Transverse colon (tissue), 4 donors: ENCODE measurements around the gene IBA57. TPM values are rescaled to one million over a fixed set of nuclear protein-coding genes. Genes with fewer than 3 reads are reported as not detected.

Source experiments
- DNase-seq: peaks from one replicate; pipeline ENCODE4 v3.0.0-alpha.2; 2019
- H3K27ac ChIP-seq, 4 donors: fragments of 200-600 bp; sonication (generic); 2 replicates each; pipeline ENCODE4 v1.5.1; 2016 to 2018; ENCODE audit warnings: inconsistent platforms in 4 of 4
- H3K27me3 ChIP-seq: fragments of 200-600 bp; sonication (generic); 2 replicates; pipeline ENCODE4 v1.5.1; 2017; ENCODE audit warnings: inconsistent platforms
- H3K36me3 ChIP-seq, 4 donors: fragments of 200-600 bp; sonication (generic); 2 replicates each; pipeline ENCODE4 v1.5.1; 2017 to 2019; ENCODE audit warnings: inconsistent platforms in 4 of 4
- H3K4me1 ChIP-seq, 4 donors: fragments of 200-600 bp; sonication (generic); 2 replicates each; pipeline ENCODE4 v1.5.1; 2017 to 2020; ENCODE audit warnings: inconsistent platforms in 4 of 4
- H3K4me3 ChIP-seq, 4 donors: fragments of 200-600 bp; sonication (generic); 1 replicate in 1 of 4; 2 replicates in 3 of 4; pipeline versions ENCODE4 v1.5.1 to v1.6.1; 2017 to 2019; ENCODE audit warnings: inconsistent platforms in 4 of 4
- H3K9me3 ChIP-seq, 2 donors: fragments of 200-600 bp; sonication (generic); 2 replicates each; pipeline ENCODE4 v1.5.1; 2017 to 2019; ENCODE audit warnings: inconsistent platforms in 2 of 2
- CTCF ChIP-seq, 5 experiments: fragments of 200-600 bp in 3 of 5; fragments of 450-650 bp in 2 of 5; sonication (generic) in 3 of 5; IDR thresholded peaks; 1 replicate in 2 of 5; 2 replicates in 3 of 5; pipeline ENCODE4 v1.5.1; 2016 to 2017; ENCODE audit warnings: antibody characterized with exemption in 5 of 5, inconsistent platforms in 3 of 5, mild to moderate bottlenecking in 2 of 5, moderate library complexity in 1 of 5
- EP300 ChIP-seq: sonication (generic); formaldehyde crosslinking; IDR thresholded peaks from one replicate; pipeline ENCODE4 v1.6.1; 2017; ENCODE audit warnings: antibody characterized with exemption, low read depth
- POLR2A ChIP-seq: fragments of 450-650 bp; IDR thresholded peaks from one replicate; pipeline ENCODE4 v1.6.1; 2016; ENCODE audit warnings: antibody characterized with exemption, mild to moderate bottlenecking, moderate library complexity
- POLR2AphosphoS5 ChIP-seq, 3 donors: sonication (generic); formaldehyde crosslinking; IDR thresholded peaks; one replicate each; pipeline ENCODE4 v1.6.1; 2016; ENCODE audit warnings: antibody characterized with exemption in 3 of 3
- WGBS, 2 donors: methylation state at CpG; one replicate each; pipeline ENCODE4 v1.1.5; 2018; ENCODE audit warnings: low coverage in 1 of 2; 5-methylcytosine and 5-hydroxymethylcytosine counted together
- in situ Hi-C, 4 donors: fragments of 200-750 bp; cut with MboI; loops; one replicate each; pipeline versions ENCODE4 v1.15.0 to v1.15.1; 2017; ENCODE audit warnings: low sequenced_read_pairs in 3 of 4, low pct_ligation_motif_present in 1 of 4, low pct_unique_long_range_greater_than_20kb in 1 of 4
- intact Hi-C: fragments of 100-400 bp; cut with DNase I; formaldehyde crosslinking; loops from one replicate; pipeline ENCODE4 v1.15.1; 2023; ENCODE audit warnings: low total_unique reads
- total RNA-seq, 4 donors: library from RNA; depleted of rRNA; stranded (reverse); fragments of >200 nt; gene quantifications; one replicate each; pipeline ENCODE4 v1.1.0, GENCODE V29; 2016

The IBA57 gene
- total RNA-seq, 4 donors from 2014 or later: 7.5 to 13.5 (median 10.4) TPM

- Histone ChIP-seq H3K27me3 (no peaks in the 10 kb centered on the region), H3K4me3 (no peak overlapping the region), H3K4me1 (no peaks in the 10 kb centered on the region), H3K9me3 (peaks cover 11% of the 10 kb centered on the region in 2 donors), H3K27ac (no peak overlapping the region), H3K36me3 (no peaks in the 10 kb centered on the region)
- no peak for DNase-seq
- in situ Hi-C loops: no loop called here
- TF ChIP-seq EP300: no peak
- no peak for TF ChIP-seq CTCF (IDR thresholded peaks at IDR 0.05)
- TF ChIP-seq POLR2A: no peak
- TF ChIP-seq POLR2AphosphoS5 (IDR thresholded peaks at IDR 0.05): no peak
- intact Hi-C loops: no loop called here
- 79 to 88% methylated on average over 3 of the region's 3 CpGs for WGBS, 2 donors
Measured at GRCh38 chr1:228194436-228194835, 28.8 kb downstream of the IBA57 start.

GRCh38 chr1:228194921-228195812, 29.6 kb downstream of the IBA57 start:
- in situ Hi-C loops: no loop called here
- TF ChIP-seq POLR2AphosphoS5 (IDR thresholded peaks at IDR 0.05) (no peak), CTCF (IDR thresholded peaks at IDR 0.05) (no peak), POLR2A (no peak), EP300 (no peak)
- no peak overlapping the region for H3K4me3 ChIP-seq
- H3K4me1 ChIP-seq: no peaks in the 10 kb centered on the region
- 89 to 94% methylated on average over 5 to 8 of the region's 8 CpGs for WGBS, 2 donors
- H3K27ac ChIP-seq: no peak overlapping the region
- H3K9me3 ChIP-seq: peaks cover 14 to 15% of the 10 kb centered on the region in 2 donors
- intact Hi-C loops: no loop called here
- no peaks in the 10 kb centered on the region for H3K27me3 ChIP-seq
- no peaks in the 10 kb centered on the region for H3K36me3 ChIP-seq
- no peak for DNase-seq

- Histone ChIP-seq H3K4me1 (no peaks in the 10 kb centered on the region), H3K27me3 (no peaks in the 10 kb centered on the region), H3K36me3 (no peaks in the 10 kb centered on the region), H3K27ac (no peak overlapping the region), H3K9me3 (peaks cover 14 to 15% of the 10 kb centered on the region in 2 donors), H3K4me3 (no peak overlapping the region)
- no peak for DNase-seq
- in situ Hi-C loops (no loop called here), intact Hi-C loops (no loop called here)
- WGBS, 2 donors: 98% methylated on average over 4 of the region's 4 CpGs; no CpG with 5 or more reads in 1 of the 2 donors
- TF ChIP-seq POLR2A (no peak), EP300 (no peak), POLR2AphosphoS5 (IDR thresholded peaks at IDR 0.05) (no peak)
Measured at GRCh38 chr1:228197555-228198147, 32.0 kb downstream of the IBA57 start.

GRCh38 chr1:228198977-228199590, 33.5 kb downstream of the IBA57 start:
- no peaks in the 10 kb centered on the region for H3K27me3 ChIP-seq
- 64 to 70% methylated on average over 2 of the region's 2 CpGs for WGBS, 2 donors
- H3K27ac ChIP-seq: no peak overlapping the region
- no peak overlapping the region for H3K4me3 ChIP-seq
- in situ Hi-C loops: no loop called here
- no peaks in the 10 kb centered on the region for H3K36me3 ChIP-seq
- peaks cover 14 to 15% of the 10 kb centered on the region in 2 donors for H3K9me3 ChIP-seq
- H3K4me1 ChIP-seq: no peaks in the 10 kb centered on the region
- intact Hi-C loops: no loop called here
- TF ChIP-seq EP300 (no peak), CTCF (IDR thresholded peaks at IDR 0.05) (no peak), POLR2A (no peak), POLR2AphosphoS5 (IDR thresholded peaks at IDR 0.05) (no peak)
- no peak for DNase-seq
